Tibial nerve (tissue), 4 donors: Measurements from ENCODE around the gene UCP1. TPM values are rescaled to one million over a fixed set of nuclear protein-coding genes. Genes with fewer than 3 reads are reported as not detected.

Source experiments
- DNase-seq, 2 donors: peaks; one replicate each; pipeline ENCODE4 v3.0.0-alpha.2; 2019; ENCODE audit warnings: low spot score in 2 of 2
- H3K27ac ChIP-seq, 4 donors: fragments of 200-600 bp; sonication (generic) in 3 of 4; one replicate each; pipeline ENCODE4 v1.5.1; 2017 to 2019; ENCODE audit warnings: mild to moderate bottlenecking in 1 of 4
- H3K27me3 ChIP-seq, 2 donors: fragments of 200-600 bp; sonication (generic) in 1 of 2; one replicate each; pipeline versions ENCODE4 v1.5.1 to v1.6.0; 2017 to 2019
- H3K36me3 ChIP-seq, 3 donors: fragments of 200-600 bp; sonication (generic); one replicate each; pipeline ENCODE4 v1.5.1; 2018 to 2019
- H3K4me1 ChIP-seq, 4 donors: fragments of 200-600 bp; sonication (generic) in 3 of 4; one replicate each; pipeline ENCODE4 v1.5.1; 2017 to 2019
- H3K4me3 ChIP-seq, 4 donors: fragments of 200-600 bp; sonication (generic) in 3 of 4; one replicate each; pipeline ENCODE4 v1.5.1; 2017 to 2019; ENCODE audit warnings: mild to moderate bottlenecking in 1 of 4, moderate library complexity in 1 of 4
- H3K9me3 ChIP-seq, 4 donors: fragments of 200-600 bp; sonication (generic) in 3 of 4; one replicate each; pipeline ENCODE4 v1.5.1; 2017 to 2019
- CTCF ChIP-seq, 5 experiments: fragments of 200-600 bp in 3 of 5; fragments of 450-650 bp in 2 of 5; sonication (generic) in 3 of 5; IDR thresholded peaks; one replicate each; pipeline ENCODE4 v1.5.1; 2016 to 2019; ENCODE audit warnings: antibody characterized with exemption in 5 of 5, mild to moderate bottlenecking in 3 of 5, moderate library complexity in 2 of 5
- EP300 ChIP-seq, 2 donors: sonication (generic); formaldehyde crosslinking; IDR thresholded peaks; one replicate each; pipeline ENCODE4 v1.6.1; 2017; ENCODE audit warnings: antibody characterized with exemption in 2 of 2, mild to moderate bottlenecking in 1 of 2
- POLR2A ChIP-seq, 2 donors: fragments of 450-650 bp; IDR thresholded peaks; one replicate each; pipeline ENCODE4 v1.6.1; 2017; ENCODE audit warnings: antibody characterized with exemption in 2 of 2, mild to moderate bottlenecking in 2 of 2, moderate library complexity in 2 of 2
- WGBS, 2 donors: methylation state at CpG; one replicate each; pipeline ENCODE4 v1.1.5; 2018; 5-methylcytosine and 5-hydroxymethylcytosine counted together
- total RNA-seq, 4 donors: library from RNA; depleted of rRNA; stranded (reverse); fragments of >200 nt; gene quantifications; one replicate each; pipeline ENCODE4 v1.1.0, GENCODE V29; 2016

UCP1 gene
- total RNA-seq, 4 donors from 2014 or later: not detected

GRCh38 chr4:140602714-140603113 is 34.0 kb upstream of the UCP1 start:
- no peak for DNase-seq
- WGBS, 2 donors: 70 to 88% methylated on average over 2 of the region's 2 CpGs
- H3K36me3 ChIP-seq: no peaks in the 10 kb centered on the region
- H3K4me1 ChIP-seq: no peaks in the 10 kb centered on the region
- H3K4me3 ChIP-seq: no peak overlapping the region
- no peaks in the 10 kb centered on the region for H3K9me3 ChIP-seq
- H3K27me3 ChIP-seq: no peaks in the 10 kb centered on the region
- TF ChIP-seq CTCF (IDR thresholded peaks at IDR 0.05): no peak
- TF ChIP-seq EP300 (IDR thresholded peaks at IDR 0.05): no peak
- no peak overlapping the region for H3K27ac ChIP-seq

DNA sequence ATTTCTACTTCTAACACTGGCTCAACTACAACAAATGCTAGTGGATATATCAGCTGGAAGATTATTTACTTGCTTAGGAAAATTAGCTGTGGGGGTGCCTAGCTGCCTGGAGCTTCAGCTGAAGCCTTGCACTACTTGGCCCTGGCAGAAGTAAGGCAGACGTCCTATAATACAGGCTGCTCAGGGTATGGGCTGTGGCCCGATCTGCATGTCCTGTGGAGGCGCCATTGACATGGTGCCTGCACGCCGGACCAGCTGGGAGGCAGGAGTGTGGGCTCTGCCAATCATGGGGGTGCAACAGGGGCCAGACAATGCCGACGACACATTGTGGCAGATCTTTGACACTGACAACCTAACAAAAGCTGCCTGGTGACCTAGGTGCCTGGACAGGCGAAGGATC is 31.6 kb upstream of the UCP1 start:
- WGBS, 2 donors: 80 to 84% methylated on average over 7 to 8 of the region's 8 CpGs
- no peaks in the 10 kb centered on the region for H3K36me3 ChIP-seq
- TF ChIP-seq CTCF (IDR thresholded peaks at IDR 0.05): no peak
- no peak for TF ChIP-seq POLR2A (IDR thresholded peaks at IDR 0.05)
- TF ChIP-seq EP300 (IDR thresholded peaks at IDR 0.05): no peak

DNA sequence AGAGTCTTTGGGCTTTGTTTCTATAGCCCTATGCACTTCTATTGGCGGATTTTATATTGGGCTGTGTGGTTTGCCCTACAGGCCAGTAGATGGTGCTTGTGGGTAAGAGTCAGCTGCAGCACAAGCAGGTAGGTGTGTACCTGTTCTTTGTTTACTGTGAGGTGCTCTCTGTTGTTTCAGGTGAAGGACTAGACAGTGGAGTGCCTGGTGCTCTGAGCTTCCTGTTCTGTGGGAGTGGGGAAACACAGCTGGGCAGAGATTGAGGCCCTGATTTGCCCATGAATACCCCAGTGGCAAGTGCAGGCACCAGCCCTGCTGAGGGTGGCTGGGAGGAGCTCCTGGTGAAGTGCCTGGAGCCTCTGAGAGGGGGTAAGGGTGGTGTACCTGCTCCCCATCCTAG is 26.3 kb upstream of the UCP1 start:
- WGBS, 2 donors: 45 to 64% methylated on average over 1 of the region's 1 CpG
- no peak for DNase-seq
- Histone ChIP-seq H3K4me3 (no peak overlapping the region), H3K27me3 (no peaks in the 10 kb centered on the region), H3K27ac (no peak overlapping the region), H3K36me3 (no peaks in the 10 kb centered on the region), H3K9me3 (peaks cover 0 to 5% (median 0%) of the 10 kb centered on the region in 4 donors), H3K4me1 (no peaks in the 10 kb centered on the region)
- no peak for TF ChIP-seq POLR2A (IDR thresholded peaks at IDR 0.05)
- TF ChIP-seq CTCF (IDR thresholded peaks at IDR 0.05): peak in 1 of 5 experiments; percentile 23

More for the DNA sequence above, 31.6 kb upstream of the UCP1 start:
- Histone ChIP-seq H3K27ac (no peak overlapping the region), H3K27me3 (no peaks in the 10 kb centered on the region), H3K4me3 (no peak overlapping the region), H3K9me3 (no peaks in the 10 kb centered on the region), H3K4me1 (no peaks in the 10 kb centered on the region)
- no peak for DNase-seq

GRCh38 chr4:140584439-140584838 is 15.7 kb upstream of the UCP1 start:
- DNase-seq: no peak
- no peaks in the 10 kb centered on the region for H3K36me3 ChIP-seq
- 31 to 35% methylated on average over 1 of the region's 1 CpG for WGBS, 2 donors

GRCh38 chr4:140581078-140581477 is 12.3 kb upstream of the UCP1 start:
- WGBS, 2 donors: 40 to 46% methylated on average over 3 of the region's 3 CpGs
- Histone ChIP-seq H3K27ac (no peak overlapping the region), H3K9me3 (no peaks in the 10 kb centered on the region), H3K36me3 (no peaks in the 10 kb centered on the region), H3K27me3 (peaks cover 0 to 34% of the 10 kb centered on the region in 2 donors), H3K4me1 (no peaks in the 10 kb centered on the region), H3K4me3 (no peak overlapping the region)
- TF ChIP-seq CTCF (IDR thresholded peaks at IDR 0.05) (no peak), POLR2A (IDR thresholded peaks at IDR 0.05) (no peak)
- no peak for DNase-seq

More at GRCh38 chr4:140584439-140584838, 15.7 kb upstream of the UCP1 start:
- no peaks in the 10 kb centered on the region for H3K9me3 ChIP-seq
- no peaks in the 10 kb centered on the region for H3K4me1 ChIP-seq
- H3K4me3 ChIP-seq: no peak overlapping the region
- TF ChIP-seq EP300 (IDR thresholded peaks at IDR 0.05) (no peak), POLR2A (IDR thresholded peaks at IDR 0.05) (no peak), CTCF (IDR thresholded peaks at IDR 0.05) (no peak)
- peaks cover 0 to 11% of the 10 kb centered on the region in 2 donors for H3K27me3 ChIP-seq
- H3K27ac ChIP-seq: no peak overlapping the region
